ENCODE data around the gene RASA3. TPM values are rescaled to one million over a fixed set of nuclear protein-coding genes. Genes with fewer than 3 reads are reported as not detected.

RASA3 gene
- total RNA-seq, 3 donors from 2014 or later: 7.9 to 19.0 (median 8.4) TPM

- Histone ChIP-seq H3K4me1 (ENCODE audit: low read depth) (no peaks in the 10 kb centered on the region), H3K36me3 (ENCODE audit: low read depth) (no peaks in the 10 kb centered on the region), H3K4me3 (no peak overlapping the region), H3K9me3 (no peaks in the 10 kb centered on the region)
- TF ChIP-seq CTCF (IDR thresholded peaks at IDR 0.05): no peak
- ATAC-seq: no peak
- peak in 2 of 3 donors; percentile 17 to 34 for DNase-seq
- intact Hi-C loops (cut with DNase I, micrococcal nuclease): no loop called here
Measured at GRCh38 chr13:113995051-113995601, 137.3 kb downstream of the RASA3 start.

DNA sequence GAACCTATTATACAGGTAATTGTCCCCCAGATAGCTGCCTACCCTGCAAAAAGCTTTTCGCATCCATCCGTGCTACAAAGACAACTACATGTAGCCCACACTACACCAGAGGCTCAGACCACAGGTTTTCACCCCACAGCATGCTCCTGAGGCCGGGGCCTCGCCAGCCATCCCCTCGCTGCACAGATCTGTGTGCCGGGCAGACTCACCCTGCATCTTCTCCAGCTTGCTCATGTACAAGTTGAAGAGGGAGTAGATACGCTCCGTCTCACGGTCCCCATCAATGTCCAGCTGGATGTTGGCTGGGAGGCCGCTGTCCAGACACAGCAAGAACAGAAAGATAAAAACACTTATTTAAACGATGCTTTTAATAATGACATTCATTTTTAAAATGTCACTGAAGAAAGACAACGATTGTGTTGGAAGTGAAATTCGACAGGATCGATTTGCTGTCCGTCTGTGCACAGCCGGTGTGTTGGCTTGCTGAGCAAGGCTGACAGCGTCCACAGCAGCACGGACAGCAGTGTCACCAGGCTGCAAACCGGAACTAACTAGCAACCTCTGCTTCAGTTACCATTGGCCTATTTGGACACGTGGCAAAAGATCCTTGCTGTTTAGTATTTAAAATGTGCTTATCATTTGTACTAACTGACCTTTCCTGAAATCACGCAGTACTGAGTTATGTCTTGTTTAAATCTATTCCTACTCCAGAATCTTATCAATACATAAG lies 140.0 kb downstream of the RASA3 start:
- DNase-seq (peak in 1 of 3 donors; percentile 29), ATAC-seq (no peak)
- H3K9me3 ChIP-seq: no peaks in the 10 kb centered on the region
- intact Hi-C loops (cut with DNase I, micrococcal nuclease): no loop called here
- no peak for TF ChIP-seq CTCF (IDR thresholded peaks at IDR 0.05)
- H3K4me3 ChIP-seq: no peak overlapping the region
- no peaks in the 10 kb centered on the region for H3K36me3 ChIP-seq (ENCODE audit: low read depth)
- no peaks in the 10 kb centered on the region for H3K4me1 ChIP-seq (ENCODE audit: low read depth)

DNA sequence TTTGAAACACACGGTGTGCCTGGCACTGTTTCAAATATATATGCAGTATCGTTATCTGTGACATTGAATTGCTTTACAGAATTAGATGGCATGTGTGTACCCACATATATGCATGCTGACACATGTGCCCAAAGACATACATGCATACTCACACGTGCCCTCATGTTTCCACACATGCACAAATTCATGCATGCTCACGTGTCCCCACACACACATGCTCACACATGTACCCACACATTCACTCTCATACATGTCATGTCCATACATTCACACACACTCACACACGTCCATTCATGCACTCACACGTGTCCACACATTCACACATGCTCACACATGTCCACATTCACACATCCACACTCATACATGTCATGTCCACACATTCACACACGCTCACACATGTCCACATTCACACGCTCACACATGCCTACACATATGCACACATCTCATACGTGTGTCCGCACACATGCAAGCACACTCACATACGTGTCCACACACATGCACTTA lies 140.7 kb downstream of the RASA3 start:
- DNase-seq (no peak), ATAC-seq (no peak)
- no peaks in the 10 kb centered on the region for H3K9me3 ChIP-seq
- no peak overlapping the region for H3K4me3 ChIP-seq
- H3K4me1 ChIP-seq (ENCODE audit: low read depth): no peaks in the 10 kb centered on the region
- H3K36me3 ChIP-seq (ENCODE audit: low read depth): no peaks in the 10 kb centered on the region
- intact Hi-C loops (cut with DNase I, micrococcal nuclease): no loop called here
- no peak for TF ChIP-seq CTCF (IDR thresholded peaks at IDR 0.05)

DNA sequence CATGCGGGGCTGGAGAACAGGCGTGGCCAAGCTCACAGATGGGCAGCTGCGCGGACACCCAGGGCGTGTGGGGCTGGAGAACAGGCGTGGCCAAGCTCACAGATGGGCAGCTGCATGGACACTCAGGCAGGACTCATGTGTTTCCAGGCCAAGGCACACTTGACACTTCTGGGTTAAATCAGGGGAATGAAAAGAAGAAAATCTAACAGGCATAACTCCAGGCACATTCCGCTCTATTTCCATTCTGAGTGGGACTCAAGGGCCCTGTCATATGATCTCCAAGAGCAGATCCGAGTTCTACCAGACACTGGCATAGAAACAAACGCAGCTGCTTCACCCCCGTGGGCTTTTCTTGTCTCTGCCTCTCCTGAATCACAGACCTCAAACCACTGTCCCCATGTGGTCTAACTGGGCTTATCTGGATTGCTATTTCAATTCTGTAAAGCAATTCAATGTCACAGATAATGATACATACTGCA lies 141.2 kb downstream of the RASA3 start:
- DNase-seq (peak in 2 of 3 donors; percentile 15 to 20), ATAC-seq (no peak)
- no peaks in the 10 kb centered on the region for H3K36me3 ChIP-seq (ENCODE audit: low read depth)
- intact Hi-C loops (cut with DNase I, micrococcal nuclease): no loop called here
- H3K9me3 ChIP-seq: no peaks in the 10 kb centered on the region
- no peak for TF ChIP-seq CTCF (IDR thresholded peaks at IDR 0.05)
- H3K4me3 ChIP-seq: no peak overlapping the region
- H3K4me1 ChIP-seq (ENCODE audit: low read depth): no peaks in the 10 kb centered on the region

- Histone ChIP-seq H3K9me3 (no peaks in the 10 kb centered on the region), H3K4me3 (no peak overlapping the region), H3K36me3 (ENCODE audit: low read depth) (no peaks in the 10 kb centered on the region), H3K4me1 (ENCODE audit: low read depth) (no peaks in the 10 kb centered on the region)
- ATAC-seq (no peak), DNase-seq (peak in 2 of 3 donors; percentile 17 to 21)
- intact Hi-C loops (cut with DNase I, micrococcal nuclease): no loop called here
- TF ChIP-seq CTCF (IDR thresholded peaks at IDR 0.05): no peak
Measured at GRCh38 chr13:113990321-113990837, 142.0 kb downstream of the RASA3 start.

All from mucosa of descending colon (tissue), 3 donors.